Measurements from ENCODE around the gene PLPP3.

PLPP3 gene

GRCh38 chr1:56517404-56518130 lies 61.8 kb downstream of the PLPP3 start:
- no peak for DNase-seq

GRCh38 chr1:56516539-56517252 lies 62.7 kb downstream of the PLPP3 start:
- peak; percentile 81 to 87 for DNase-seq

- no peak for DNase-seq
These were observed 63.3 kb downstream of the PLPP3 start for GRCh38 chr1:56515898-56516538.

- no peak for DNase-seq
These were observed 66.5 kb downstream of the PLPP3 start for GRCh38 chr1:56512724-56513494.

- DNase-seq, result no peak
These were observed 67.6 kb downstream of the PLPP3 start for GRCh38 chr1:56511766-56512165.

- peak; percentile 96 to 98 for DNase-seq
These were observed 68.0 kb downstream of the PLPP3 start for GRCh38 chr1:56511364-56511763.

- no peak for DNase-seq
These were observed 68.7 kb downstream of the PLPP3 start for GRCh38 chr1:56510642-56511021.

- DNase-seq, result no peak
These were observed 69.4 kb downstream of the PLPP3 start for GRCh38 chr1:56509713-56510641.

- DNase-seq, result peak; percentile 65 to 84
These were observed 70.8 kb downstream of the PLPP3 start for GRCh38 chr1:56508523-56508983.

- DNase-seq, result no peak
These were observed 71.3 kb downstream of the PLPP3 start for GRCh38 chr1:56507925-56508522.

GRCh38 chr1:56506951-56507491 lies 72.3 kb downstream of the PLPP3 start:
- peak in 1 of 2 donors; percentile 45 for DNase-seq

- DNase-seq, result peak in 1 of 2 donors; percentile 36
These were observed 73.3 kb downstream of the PLPP3 start for GRCh38 chr1:56505792-56506743.

- peak; percentile 71 to 83 for DNase-seq
These were observed 76.6 kb downstream of the PLPP3 start for GRCh38 chr1:56502700-56503245.

GRCh38 chr1:56501888-56502287 lies 77.5 kb downstream of the PLPP3 start:
- DNase-seq, result no peak

- DNase-seq, result no peak
These were observed 77.9 kb downstream of the PLPP3 start for GRCh38 chr1:56501426-56501825.

- DNase-seq, result no peak
These were observed 82.3 kb downstream of the PLPP3 start for GRCh38 chr1:56496821-56497772.

GRCh38 chr1:56496158-56496557 lies 83.2 kb downstream of the PLPP3 start:
- DNase-seq, result no peak

GRCh38 chr1:56495538-56495937 lies 83.8 kb downstream of the PLPP3 start:
- DNase-seq, result no peak
